Right lobe of liver (tissue), 4 donors: ENCODE results near the gene TCF4.

Source experiments
- CTCF ChIP-seq, 4 donors: fragments of 200-600 bp in 3 of 4; fragments of 450-650 bp in 1 of 4; IDR thresholded peaks; one replicate each; pipeline versions ENCODE4 v1.5.1 to v1.8.0; 2016 to 2022; ENCODE audit warnings: antibody characterized with exemption in 4 of 4, mild to moderate bottlenecking in 2 of 4
- POLR2A ChIP-seq: fragments of 450-650 bp; IDR thresholded peaks from one replicate; pipeline ENCODE4 v1.6.1; 2017; ENCODE audit warnings: antibody characterized with exemption, mild to moderate bottlenecking
- donor health status: DM: no; HTN: no; CAD: no.
- donor health status: DM: no; HTN: no; CAD: no.
- donor health status: DM: no; HTN: yes; CAD: no.

DNA sequence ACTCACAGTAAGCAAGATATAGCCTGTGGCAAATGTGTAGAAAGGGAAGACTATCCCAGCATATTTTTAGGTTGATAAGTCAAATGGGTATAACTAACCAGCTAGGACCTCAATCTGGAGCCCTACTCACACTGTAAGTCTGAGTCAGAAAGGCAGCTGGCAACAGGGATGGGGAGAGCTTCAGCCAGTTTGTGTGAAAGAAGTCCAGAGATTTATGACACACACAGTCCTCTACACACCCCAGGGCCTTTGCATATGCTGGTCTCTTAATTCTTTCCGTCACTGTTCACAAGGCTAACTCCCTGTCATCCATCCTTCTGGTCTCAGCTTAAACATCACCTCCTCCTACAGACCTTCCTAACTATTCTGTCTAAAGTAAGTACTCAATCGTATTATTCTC, 5.9 kb upstream of the TCF4 start:
- TF ChIP-seq POLR2A (no peak), CTCF (IDR thresholded peaks at IDR 0.05) (no peak)
